ENCODE data around the gene INPP5A. TPM values are rescaled to one million over a fixed set of nuclear protein-coding genes. Genes with fewer than 3 reads are reported as not detected.

INPP5A gene
- total and polyA plus RNA-seq, 2 of the 13 experiments (the other 11 are each of a cell fraction or from before 2014, with no cell fraction given) = 17.5 to 37.9 TPM

GRCh38 chr10:132591166-132591971, 53.8 kb downstream of the INPP5A start (continued):
- no peak for TF ChIP-seq BCLAF1 (IDR thresholded peaks at IDR 0.05)
- no peak for TF ChIP-seq ATF7 (IDR thresholded peaks at IDR 0.05)
- 0 out of 2 replicates have a peak, but pooled peaks have one; percentile 57 for TF ChIP-seq ATF7 (CRISPR knock-in tag; IDR thresholded peaks at IDR 0.05)
- TF ChIP-seq ZNF513 (CRISPR knock-in tag; conservative IDR thresholded peaks at IDR 0.05) = no peak
- TF ChIP-seq ZNF652 (CRISPR knock-in tag; IDR thresholded peaks at IDR 0.05; ENCODE audit: borderline replicate concordance, low read depth) = no peak
- no peak for TF ChIP-seq MTF2 (CRISPR knock-in tag; IDR thresholded peaks at IDR 0.05; ENCODE audit: borderline replicate concordance)
- no peak for TF ChIP-seq XBP1 (CRISPR knock-in tag; IDR thresholded peaks at IDR 0.05)
- TF ChIP-seq CREB1 (IDR thresholded peaks at IDR 0.05) = no peak
- TF ChIP-seq CREB1 (CRISPR knock-in tag; IDR thresholded peaks at IDR 0.05) = no peak
- 0 out of 2 replicates have a peak, but pooled peaks have one; percentile 22 for TF ChIP-seq ZFP91 (CRISPR knock-in tag; IDR thresholded peaks at IDR 0.05; ENCODE audit: borderline replicate concordance)
- TF ChIP-seq RXRA (CRISPR knock-in tag; IDR thresholded peaks at IDR 0.05) = 0 out of 2 replicates have a peak, but pooled peaks have one; percentile 19
- TF ChIP-seq ZNF710 (CRISPR knock-in tag; IDR thresholded peaks at IDR 0.05; ENCODE audit: borderline replicate concordance) = no peak
- TF ChIP-seq ZNF773 (CRISPR knock-in tag; IDR thresholded peaks at IDR 0.05; ENCODE audit: borderline replicate concordance) = no peak
- peak; percentile 59; the same call in 1 of the 2 replicates for TF ChIP-seq ZFP1 (CRISPR knock-in tag; IDR thresholded peaks at IDR 0.05)
- no peak for TF ChIP-seq ZNF777 (CRISPR knock-in tag; IDR thresholded peaks at IDR 0.05)

Measured in HepG2 (cell line).